ENCODE measurements around the gene B9D2. TPM values are rescaled to one million over a fixed set of nuclear protein-coding genes. Genes with fewer than 3 reads are reported as not detected.
A peak's percentile ranks its signal among the peaks of the same experiment; 100 is the strongest.

Gene B9D2
- total RNA-seq, 2 experiments from 2014 or later, result 11.5 to 13.0 TPM

GRCh38 chr19:41328157-41328841 lies 35.6 kb downstream of the B9D2 start:
- Mint-ChIP-seq H3K27me3 (no peaks in the 10 kb centered on the region), H3K36me3 (peaks cover 34% of the 10 kb centered on the region), H3K4me3 (peak overlapping the region; percentile 70), H3K27ac (peak overlapping the region; percentile 87), H3K9me3 (no peaks in the 10 kb centered on the region), H3K4me1 (peaks cover 50% of the 10 kb centered on the region)
- DNase-seq (peak; percentile 56), ATAC-seq (ENCODE audit: low read depth) (peak; percentile 46)
- POLR2A ChIA-PET, result interaction anchor here (0.6 to 4.0 kb wide), 10 partner anchors 20 to 1872 kb away, joined by 3 to 54 read pairs (median 6); partner anchors contain the start of genes B9D2, HNRNPUL1 and TGFB1

DNA sequence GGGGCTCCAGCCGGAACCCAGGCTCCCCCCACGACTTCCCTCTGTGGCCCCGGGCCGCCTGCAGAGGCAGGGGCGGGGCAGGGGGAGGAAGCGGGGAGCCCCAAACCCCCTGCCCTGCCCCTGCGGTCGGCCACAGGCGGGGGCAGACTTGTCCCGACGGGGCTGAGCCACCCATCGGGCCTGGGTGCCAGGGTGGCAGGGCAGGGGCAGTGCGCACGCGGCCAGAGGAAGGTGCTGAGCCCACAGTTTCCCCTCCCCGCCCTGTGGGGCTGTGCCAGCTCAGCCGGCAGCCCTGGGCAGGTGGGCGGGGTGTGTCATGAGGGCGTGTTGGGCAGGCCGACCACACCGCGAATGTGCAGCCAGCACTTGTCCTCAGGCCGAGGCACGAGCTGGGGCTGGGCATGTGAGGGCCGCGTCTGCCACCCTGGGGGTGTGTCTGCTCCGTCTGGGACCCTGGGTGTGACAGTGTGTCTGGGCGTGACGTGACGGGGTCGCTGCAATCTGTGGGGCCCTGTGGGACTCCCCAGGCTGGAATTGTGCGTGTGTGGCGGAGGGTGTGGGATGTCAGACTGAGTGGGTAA lies 36.3 kb downstream of the B9D2 start:
- H3K27me3 Mint-ChIP-seq, result no peaks in the 10 kb centered on the region
- peak; percentile 58 for ATAC-seq (ENCODE audit: low read depth)
- H3K4me3 Mint-ChIP-seq, result peak overlapping the region; percentile 78
- H3K27ac Mint-ChIP-seq, result peak overlapping the region; percentile 87
- DNase-seq, result peak; percentile 87
- H3K36me3 Mint-ChIP-seq, result peaks cover 37% of the 10 kb centered on the region
- POLR2A ChIA-PET, result interaction anchor here (0.5 to 4.0 kb wide), 18 partner anchors 8 to 1871 kb away, joined by 3 to 54 read pairs (median 5); partner anchors contain the start of genes B9D2, HNRNPUL1 and TGFB1
- no peaks in the 10 kb centered on the region for H3K9me3 Mint-ChIP-seq
- peaks cover 54% of the 10 kb centered on the region for H3K4me1 Mint-ChIP-seq

GRCh38 chr19:41327076-41327575 lies 36.8 kb downstream of the B9D2 start:
- Mint-ChIP-seq H3K36me3 (peaks cover 38% of the 10 kb centered on the region), H3K9me3 (no peaks in the 10 kb centered on the region), H3K4me3 (peak overlapping the region; percentile 78), H3K27ac (peak overlapping the region; percentile 92), H3K4me1 (peaks cover 52% of the 10 kb centered on the region), H3K27me3 (no peaks in the 10 kb centered on the region)
- POLR2A ChIA-PET, result interaction anchor here (0.5 to 4.0 kb wide), 17 partner anchors 8 to 139 kb away, joined by 3 to 54 read pairs (median 5); partner anchors contain the start of genes B9D2, HNRNPUL1 and TGFB1
- ATAC-seq (ENCODE audit: low read depth), result peak; percentile 1
- no peak for DNase-seq

DNA sequence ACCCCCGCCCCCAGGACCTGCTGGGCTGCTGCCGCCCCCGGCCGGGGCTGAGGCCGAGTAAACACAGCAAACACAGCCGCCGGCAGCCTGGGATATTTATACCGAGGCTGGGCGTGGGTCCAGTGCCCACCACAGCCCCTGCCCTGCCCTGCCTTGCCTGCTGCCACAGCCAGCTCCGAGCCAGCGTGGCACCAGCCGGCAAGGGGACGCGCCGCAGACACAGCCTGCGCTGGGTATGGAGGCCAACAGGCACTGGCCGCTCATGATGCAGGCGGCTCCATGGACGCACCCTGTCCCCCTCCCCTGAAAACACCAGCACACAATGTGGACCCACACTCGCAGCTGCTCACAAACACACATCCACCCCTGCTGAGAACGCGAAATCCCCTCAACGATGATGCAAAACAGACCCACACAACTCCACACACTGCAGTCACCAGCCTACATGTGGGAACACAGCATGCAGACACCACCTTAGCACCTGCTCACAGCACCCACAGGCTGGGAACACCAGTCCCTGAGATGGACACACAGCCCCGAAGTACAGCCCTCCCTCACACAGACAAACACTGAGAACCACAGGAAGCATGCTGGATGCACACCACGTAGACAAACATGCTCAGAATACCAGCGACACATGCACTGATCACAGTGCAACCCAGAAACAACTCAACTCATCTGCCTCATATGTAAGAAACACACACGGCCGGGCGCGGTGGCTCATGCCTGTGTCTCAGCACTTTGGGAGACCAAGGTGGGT lies 37.8 kb downstream of the B9D2 start:
- H3K9me3 Mint-ChIP-seq, result no peaks in the 10 kb centered on the region
- peaks cover 33% of the 10 kb centered on the region for H3K36me3 Mint-ChIP-seq
- POLR2A ChIA-PET, result interaction anchor here (1.1 to 3.6 kb wide), 6 partner anchors 10 to 63 kb away, joined by 3 to 33 read pairs (median 10); partner anchors contain the start of genes B9D2 and HNRNPUL1
- peak overlapping the region; percentile 78 for H3K4me3 Mint-ChIP-seq
- H3K27ac Mint-ChIP-seq, result peak overlapping the region; percentile 92
- H3K27me3 Mint-ChIP-seq, result no peaks in the 10 kb centered on the region
- no peak for DNase-seq
- ATAC-seq (ENCODE audit: low read depth), result no peak
- peaks cover 50% of the 10 kb centered on the region for H3K4me1 Mint-ChIP-seq

- Mint-ChIP-seq H3K9me3 (no peaks in the 10 kb centered on the region), H3K36me3 (peaks cover 32% of the 10 kb centered on the region), H3K4me3 (no peak overlapping the region), H3K27me3 (no peaks in the 10 kb centered on the region), H3K27ac (peak overlapping the region; percentile 79), H3K4me1 (peaks cover 51% of the 10 kb centered on the region)
- POLR2A ChIA-PET, result interaction anchor here (1.1 to 1.8 kb wide), 2 partner anchors 17 to 26 kb away, joined by 3 to 6 read pairs; no protein-coding TSS in a partner anchor
- DNase-seq, result no peak
- ATAC-seq (ENCODE audit: low read depth), result no peak
These were observed 38.4 kb downstream of the B9D2 start for GRCh38 chr19:41325640-41325946.

DNA sequence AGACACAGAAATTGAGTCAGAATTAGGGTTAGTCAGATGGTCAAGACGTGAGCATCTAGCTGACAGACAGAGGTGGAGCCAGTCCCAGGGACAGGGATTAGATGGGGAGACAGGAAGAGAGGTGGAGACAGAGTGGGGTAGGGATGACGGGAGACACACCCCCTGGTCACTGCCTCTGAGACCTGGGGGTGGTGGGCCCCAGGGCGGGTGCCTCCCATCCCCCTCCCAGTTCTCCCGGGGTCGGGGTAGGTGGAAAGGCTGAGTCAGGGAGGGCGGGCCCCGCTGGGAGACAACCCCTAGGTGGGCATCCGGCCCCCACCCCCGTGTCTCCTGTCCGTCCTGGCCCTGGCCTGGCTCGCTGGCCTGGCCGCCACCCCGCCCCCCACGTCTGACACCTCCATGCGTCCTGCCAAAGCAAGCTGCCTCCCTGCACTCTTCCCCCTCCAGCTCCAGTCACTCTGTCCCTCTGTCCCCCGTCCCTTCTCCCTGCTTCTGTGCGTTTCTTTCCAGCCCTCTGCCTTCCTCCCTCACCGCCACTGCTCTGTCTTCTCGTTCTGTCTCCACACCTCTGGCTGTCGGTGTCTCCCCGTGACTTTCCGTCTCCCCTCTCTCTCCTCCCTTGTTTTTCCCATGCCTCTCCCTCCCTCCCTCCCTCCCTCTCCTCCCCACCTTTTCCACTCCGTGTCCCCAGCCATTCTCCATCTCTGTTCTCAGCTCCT lies 38.9 kb downstream of the B9D2 start:
- ATAC-seq (ENCODE audit: low read depth) (no peak), DNase-seq (no peak)
- Mint-ChIP-seq H3K4me3 (peak overlapping the region; percentile 8), H3K4me1 (peaks cover 48% of the 10 kb centered on the region), H3K36me3 (peaks cover 30% of the 10 kb centered on the region), H3K27me3 (no peaks in the 10 kb centered on the region), H3K9me3 (no peaks in the 10 kb centered on the region), H3K27ac (peak overlapping the region; percentile 84)
- POLR2A ChIA-PET, result interaction anchor here (1.1 to 1.8 kb wide), 2 partner anchors 16 to 26 kb away, joined by 3 to 6 read pairs; no protein-coding TSS in a partner anchor

DNA sequence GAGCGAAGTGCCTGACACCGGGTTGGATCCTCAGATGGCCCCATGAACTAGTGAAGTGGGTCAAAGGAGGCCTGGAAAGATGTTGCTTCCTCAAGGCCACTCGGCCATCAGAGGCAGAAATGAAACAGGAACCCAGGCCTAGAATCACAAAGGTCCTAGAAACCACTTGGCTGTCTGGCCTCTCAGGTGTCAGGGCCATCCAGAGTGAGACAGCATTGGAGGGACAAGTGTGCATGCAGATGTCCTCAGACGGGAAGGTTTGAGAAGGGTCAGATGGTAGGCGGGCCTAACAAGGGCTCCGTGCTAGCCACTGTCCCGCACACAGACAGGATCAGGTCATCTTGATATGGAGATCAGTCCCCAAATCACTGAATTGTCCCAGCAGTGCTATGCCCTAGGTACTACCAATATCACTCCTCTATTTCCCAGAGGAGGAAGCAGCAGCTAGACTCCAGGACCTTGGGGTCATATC lies 39.7 kb downstream of the B9D2 start:
- POLR2A ChIA-PET, result interaction anchor here (1.8 kb wide), 1 partner anchor 27 kb away, joined by 6 read pairs; no protein-coding TSS in a partner anchor
- H3K4me1 Mint-ChIP-seq, result peaks cover 48% of the 10 kb centered on the region
- H3K4me3 Mint-ChIP-seq, result no peak overlapping the region
- peaks cover 30% of the 10 kb centered on the region for H3K36me3 Mint-ChIP-seq
- no peak for DNase-seq
- no peaks in the 10 kb centered on the region for H3K27me3 Mint-ChIP-seq
- no peak for ATAC-seq (ENCODE audit: low read depth)
- no peaks in the 10 kb centered on the region for H3K9me3 Mint-ChIP-seq
- peak overlapping the region; percentile 84 for H3K27ac Mint-ChIP-seq

- no peaks in the 10 kb centered on the region for H3K9me3 Mint-ChIP-seq
- no peak overlapping the region for H3K4me3 Mint-ChIP-seq
- H3K4me1 Mint-ChIP-seq, result peaks cover 41% of the 10 kb centered on the region
- ATAC-seq (ENCODE audit: low read depth), result no peak
- POLR2A ChIA-PET, result interaction anchor here (1.8 kb wide), 1 partner anchor 28 kb away, joined by 6 read pairs; no protein-coding TSS in a partner anchor
- DNase-seq, result no peak
- H3K36me3 Mint-ChIP-seq, result peaks cover 30% of the 10 kb centered on the region
- H3K27ac Mint-ChIP-seq, result peak overlapping the region; percentile 71
- H3K27me3 Mint-ChIP-seq, result no peaks in the 10 kb centered on the region
These were observed 40.4 kb downstream of the B9D2 start for GRCh38 chr19:41323430-41324125.

DNA sequence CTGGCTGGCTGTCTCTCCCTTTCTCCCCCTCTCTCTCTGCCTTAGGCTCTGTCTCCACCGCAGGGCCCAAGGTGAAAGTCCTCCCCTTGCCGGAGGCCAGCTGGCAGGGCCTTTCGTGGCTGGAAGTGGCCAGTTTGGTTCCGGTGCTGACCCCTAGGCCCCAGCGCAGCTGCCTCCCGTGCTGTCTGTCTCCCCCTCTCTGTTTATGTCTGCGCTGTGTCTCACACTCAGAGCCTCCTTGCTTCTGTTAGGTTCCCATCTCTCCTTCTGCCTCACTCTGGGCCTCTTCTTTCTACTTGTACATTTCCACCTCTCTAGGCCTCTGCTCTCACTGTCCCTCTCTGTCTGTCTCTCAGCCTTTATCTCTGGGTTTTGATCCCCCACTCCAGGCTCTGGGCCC lies 40.9 kb downstream of the B9D2 start:
- DNase-seq (no peak), ATAC-seq (ENCODE audit: low read depth) (no peak)
- peaks cover 25% of the 10 kb centered on the region for H3K36me3 Mint-ChIP-seq
- no peaks in the 10 kb centered on the region for H3K9me3 Mint-ChIP-seq
- POLR2A ChIA-PET, result no interaction called here
- no peak overlapping the region for H3K4me3 Mint-ChIP-seq
- peaks cover 36% of the 10 kb centered on the region for H3K4me1 Mint-ChIP-seq
- no peaks in the 10 kb centered on the region for H3K27me3 Mint-ChIP-seq
- peak overlapping the region; percentile 68 for H3K27ac Mint-ChIP-seq

- POLR2A ChIA-PET, result interaction anchor here (0.6 to 2.8 kb wide), 5 partner anchors 10 to 549 kb away, joined by 3 to 9 read pairs (median 3); partner anchors contain the start of genes CCDC97 and TGFB1
- Mint-ChIP-seq H3K4me3 (no peak overlapping the region), H3K4me1 (peaks cover 32% of the 10 kb centered on the region), H3K36me3 (peaks cover 23% of the 10 kb centered on the region), H3K27ac (peak overlapping the region; percentile 68), H3K27me3 (no peaks in the 10 kb centered on the region), H3K9me3 (no peaks in the 10 kb centered on the region)
- no peak for ATAC-seq (ENCODE audit: low read depth)
- no peak for DNase-seq
These were observed 41.5 kb downstream of the B9D2 start for GRCh38 chr19:41322451-41322850.

GRCh38 chr19:41321600-41322270 lies 42.2 kb downstream of the B9D2 start:
- peaks cover 33% of the 10 kb centered on the region for H3K4me1 Mint-ChIP-seq
- H3K27me3 Mint-ChIP-seq, result no peaks in the 10 kb centered on the region
- H3K9me3 Mint-ChIP-seq, result no peaks in the 10 kb centered on the region
- no peak overlapping the region for H3K4me3 Mint-ChIP-seq
- peaks cover 25% of the 10 kb centered on the region for H3K36me3 Mint-ChIP-seq
- H3K27ac Mint-ChIP-seq, result peak overlapping the region; percentile 42
- POLR2A ChIA-PET, result interaction anchor here (0.5 to 2.8 kb wide), 6 partner anchors 10 to 549 kb away, joined by 3 to 9 read pairs (median 3); partner anchors contain the start of genes CCDC97 and TGFB1
- DNase-seq, result no peak
- ATAC-seq (ENCODE audit: low read depth), result no peak
